ENCODE measurements around the gene C1QTNF8.

C1QTNF8 gene

GRCh38 chr16:1078579-1079021 is 17.4 kb downstream of the C1QTNF8 start (continued):
- TF ChIP-seq ZNF513 (tag by site-specific recombination; IDR thresholded peaks at IDR 0.05) (no peak), ZNF623 (tag by site-specific recombination; IDR thresholded peaks at IDR 0.05) (no peak), ZNF837 (tag by site-specific recombination; IDR thresholded peaks at IDR 0.05) (no peak), ZNF600 (tag by site-specific recombination; IDR thresholded peaks at IDR 0.05) (peak; percentile 93; the same call in 1 of the 2 replicates), ZNF366 (tag by site-specific recombination; conservative IDR thresholded peaks at IDR 0.05) (peak; percentile 54; the same call in 1 of the 2 replicates), ZNF660 (tag by site-specific recombination; IDR thresholded peaks at IDR 0.05) (peak; percentile 56; the same call in 1 of the 2 replicates), ZNF16 (tag by site-specific recombination; IDR thresholded peaks at IDR 0.05; ENCODE audit: low read depth) (no peak), ZNF610 (tag by site-specific recombination; IDR thresholded peaks at IDR 0.05; ENCODE audit: borderline replicate concordance) (peak; percentile 97), ZFHX2 (tag by site-specific recombination; conservative IDR thresholded peaks at IDR 0.05) (peak; percentile 57; the same call in 1 of the 2 replicates), ZIC2 (tag by site-specific recombination; IDR thresholded peaks at IDR 0.05) (peak; percentile 96), ZNF747 (tag by site-specific recombination; IDR thresholded peaks at IDR 0.05) (no peak), ZNF394 (tag by site-specific recombination; IDR thresholded peaks at IDR 0.05; ENCODE audit: borderline replicate concordance) (peak; percentile 14; the same call in 1 of the 2 replicates), ZNF624 (tag by site-specific recombination; IDR thresholded peaks at IDR 0.05) (no peak), ZNF768 (tag by site-specific recombination; IDR thresholded peaks at IDR 0.05) (no peak), SP7 (tag by site-specific recombination; IDR thresholded peaks at IDR 0.05) (peak; percentile 69), ZNF596 (tag by site-specific recombination; IDR thresholded peaks at IDR 0.05) (no peak), KLF17 (tag by site-specific recombination; IDR thresholded peaks at IDR 0.05) (peak; percentile 97), PATZ1 (tag by site-specific recombination; IDR thresholded peaks at IDR 0.05) (peak; percentile 81), ZNF138 (tag by site-specific recombination; IDR thresholded peaks at IDR 0.05; ENCODE audit: borderline replicate concordance) (no peak), ZNF426 (tag by site-specific recombination; IDR thresholded peaks at IDR 0.05) (no peak), ZNF341 (tag by site-specific recombination; IDR thresholded peaks at IDR 0.05; ENCODE audit: low read depth) (no peak), SP2 (tag by site-specific recombination; IDR thresholded peaks at IDR 0.05) (peak; percentile 31; the same call in 1 of the 2 replicates), ZNF292 (tag by site-specific recombination; IDR thresholded peaks at IDR 0.05; ENCODE audit: borderline replicate concordance, low read depth) (no peak), ZSCAN23 (tag by site-specific recombination; IDR thresholded peaks at IDR 0.05) (no peak), ZBTB7A (tag by site-specific recombination; IDR thresholded peaks at IDR 0.05; ENCODE audit: low read depth) (no peak), ZNF239 (tag by site-specific recombination; IDR thresholded peaks at IDR 0.05) (no peak), ZNF626 (tag by site-specific recombination; IDR thresholded peaks at IDR 0.05) (no peak), SCRT2 (tag by site-specific recombination; IDR thresholded peaks at IDR 0.05) (no peak), SCRT1 (tag by site-specific recombination; IDR thresholded peaks at IDR 0.05; ENCODE audit: borderline replicate concordance) (no peak), ZNF202 (tag by site-specific recombination; IDR thresholded peaks at IDR 0.05; ENCODE audit: borderline replicate concordance) (no peak)
- TF ChIP-seq, protein P1, sequence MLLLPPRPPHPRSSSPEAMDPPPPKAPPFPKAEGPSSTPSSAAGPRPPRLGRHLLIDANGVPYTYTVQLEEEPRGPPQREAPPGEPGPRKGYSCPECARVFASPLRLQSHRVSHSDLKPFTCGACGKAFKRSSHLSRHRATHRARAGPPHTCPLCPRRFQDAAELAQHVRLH (tag by site-specific recombination; IDR thresholded peaks at IDR 0.05) = no peak
- TF ChIP-seq, protein P2, sequence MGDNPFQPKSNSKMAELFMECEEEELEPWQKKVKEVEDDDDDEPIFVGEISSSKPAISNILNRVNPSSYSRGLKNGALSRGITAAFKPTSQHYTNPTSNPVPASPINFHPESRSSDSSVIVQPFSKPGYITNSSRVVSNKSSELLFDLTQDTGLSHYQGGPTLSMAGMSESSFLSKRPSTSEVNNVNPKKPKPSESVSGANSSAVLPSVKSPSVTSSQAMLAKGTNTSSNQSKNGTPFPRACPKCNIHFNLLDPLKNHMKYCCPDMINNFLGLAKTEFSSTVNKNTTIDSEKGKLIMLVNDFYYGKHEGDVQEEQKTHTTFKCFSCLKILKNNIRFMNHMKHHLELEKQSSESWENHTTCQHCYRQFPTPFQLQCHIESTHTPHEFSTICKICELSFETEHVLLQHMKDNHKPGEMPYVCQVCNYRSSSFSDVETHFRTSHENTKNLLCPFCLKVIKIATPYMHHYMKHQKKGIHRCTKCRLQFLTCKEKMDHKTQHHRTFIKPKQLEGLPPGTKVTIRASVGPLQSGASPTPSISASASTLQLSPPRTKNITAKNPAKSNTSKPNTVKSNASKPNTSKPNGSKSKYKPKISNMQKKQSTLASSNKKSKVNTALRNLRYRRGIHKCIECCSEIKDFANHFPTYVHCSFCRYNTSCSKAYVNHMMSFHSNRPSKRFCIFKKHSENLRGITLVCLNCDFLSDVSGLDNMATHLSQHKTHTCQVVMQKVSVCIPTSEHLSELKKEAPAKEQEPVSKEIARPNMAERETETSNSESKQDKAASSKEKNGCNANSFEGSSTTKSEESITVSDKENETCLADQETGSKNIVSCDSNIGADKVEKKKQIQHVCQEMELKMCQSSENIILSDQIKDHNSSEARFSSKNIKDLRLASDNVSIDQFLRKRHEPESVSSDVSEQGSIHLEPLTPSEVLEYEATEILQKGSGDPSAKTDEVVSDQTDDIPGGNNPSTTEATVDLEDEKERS (tag by site-specific recombination; IDR thresholded peaks at IDR 0.05) = no peak
- TF ChIP-seq, protein P3, sequence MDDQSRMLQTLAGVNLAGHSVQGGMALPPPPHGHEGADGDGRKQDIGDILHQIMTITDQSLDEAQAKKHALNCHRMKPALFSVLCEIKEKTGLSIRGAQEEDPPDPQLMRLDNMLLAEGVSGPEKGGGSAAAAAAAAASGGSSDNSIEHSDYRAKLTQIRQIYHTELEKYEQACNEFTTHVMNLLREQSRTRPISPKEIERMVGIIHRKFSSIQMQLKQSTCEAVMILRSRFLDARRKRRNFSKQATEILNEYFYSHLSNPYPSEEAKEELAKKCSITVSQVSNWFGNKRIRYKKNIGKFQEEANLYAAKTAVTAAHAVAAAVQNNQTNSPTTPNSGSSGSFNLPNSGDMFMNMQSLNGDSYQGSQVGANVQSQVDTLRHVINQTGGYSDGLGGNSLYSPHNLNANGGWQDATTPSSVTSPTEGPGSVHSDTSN (CRISPR knock-in tag; IDR thresholded peaks at IDR 0.05) = 0 out of 2 replicates have a peak, but pooled peaks have one; percentile 16
